ENCODE results near the gene MAGI1. TPM values are rescaled to one million over a fixed set of nuclear protein-coding genes. Genes with fewer than 3 reads are reported as not detected.

Gene MAGI1
- total RNA-seq, 1 experiment from 2014 or later = 58.2 TPM

GRCh38 chr3:65734382-65734781 lies 304.3 kb downstream of the MAGI1 start:
- no peak overlapping the region for H3K4me3 Mint-ChIP-seq
- H3K36me3 Mint-ChIP-seq = no peaks in the 10 kb centered on the region
- no peak overlapping the region for H3K27ac Mint-ChIP-seq
- no peaks in the 10 kb centered on the region for H3K9me3 Mint-ChIP-seq
- TF ChIP-seq ZNF121 (CRISPR knock-in tag; IDR thresholded peaks at IDR 0.05) (peak; percentile 72), ZNF281 (CRISPR knock-in tag; IDR thresholded peaks at IDR 0.05) (no peak), ZNF423 (CRISPR knock-in tag; IDR thresholded peaks at IDR 0.05) (no peak), STAT6 (CRISPR knock-in tag; conservative IDR thresholded peaks at IDR 0.05; ENCODE audit: low read depth) (no peak)
- POLR2A ChIA-PET = no interaction called here
- CTCF ChIA-PET = no interaction called here
- peaks cover 51% of the 10 kb centered on the region for H3K4me1 Mint-ChIP-seq
- no peak for ATAC-seq
- no peaks in the 10 kb centered on the region for H3K27me3 Mint-ChIP-seq (ENCODE audit: low read depth)
- no peak for DNase-seq (ENCODE audit: low spot score)

- Mint-ChIP-seq H3K27me3 (ENCODE audit: low read depth) (no peaks in the 10 kb centered on the region), H3K4me1 (peaks cover 51% of the 10 kb centered on the region), H3K4me3 (no peak overlapping the region), H3K36me3 (no peaks in the 10 kb centered on the region), H3K27ac (peak overlapping the region; percentile 1; the same call in 1 of the 2 replicates), H3K9me3 (no peaks in the 10 kb centered on the region)
- DNase-seq (ENCODE audit: low spot score) (no peak), ATAC-seq (no peak)
- TF ChIP-seq ATF2 (CRISPR knock-in tag; IDR thresholded peaks at IDR 0.05; ENCODE audit: borderline replicate concordance, low read depth) (no peak), CDX4 (CRISPR knock-in tag; IDR thresholded peaks at IDR 0.05; ENCODE audit: borderline replicate concordance) (no peak), ZBTB43 (CRISPR knock-in tag; IDR thresholded peaks at IDR 0.05) (no peak), TEAD1 (CRISPR knock-in tag; IDR thresholded peaks at IDR 0.05) (no peak), MXD4 (CRISPR knock-in tag; IDR thresholded peaks at IDR 0.05; ENCODE audit: borderline replicate concordance) (no peak), NR3C1 (CRISPR knock-in tag; conservative IDR thresholded peaks at IDR 0.05; ENCODE audit: low read depth) (no peak), ZNF263 (CRISPR knock-in tag; IDR thresholded peaks at IDR 0.05; ENCODE audit: low read depth) (no peak), NFYB (CRISPR knock-in tag; conservative IDR thresholded peaks at IDR 0.05; ENCODE audit: low read depth) (no peak), ZNF423 (CRISPR knock-in tag; IDR thresholded peaks at IDR 0.05) (no peak), ZBTB21 (CRISPR knock-in tag; IDR thresholded peaks at IDR 0.05; ENCODE audit: borderline replicate concordance) (no peak), ERG (CRISPR knock-in tag; IDR thresholded peaks at IDR 0.05) (no peak), GABPB1 (CRISPR knock-in tag; IDR thresholded peaks at IDR 0.05) (no peak), STAT6 (CRISPR knock-in tag; conservative IDR thresholded peaks at IDR 0.05; ENCODE audit: low read depth) (no peak), ATF3 (CRISPR knock-in tag; conservative IDR thresholded peaks at IDR 0.05) (no peak), NFE2L1 (CRISPR knock-in tag; IDR thresholded peaks at IDR 0.05) (no peak), ZNF138 (CRISPR knock-in tag; conservative IDR thresholded peaks at IDR 0.05) (no peak), NR1H2 (CRISPR knock-in tag; IDR thresholded peaks at IDR 0.05) (no peak), ZNF396 (CRISPR knock-in tag; IDR thresholded peaks at IDR 0.05; ENCODE audit: borderline replicate concordance) (no peak), IRF2 (CRISPR knock-in tag; IDR thresholded peaks at IDR 0.05; ENCODE audit: borderline replicate concordance, low read depth) (no peak), TCF7 (CRISPR knock-in tag; IDR thresholded peaks at IDR 0.05; ENCODE audit: low read depth) (no peak)
- CTCF ChIA-PET = interaction anchor here (1.6 to 3.1 kb wide), 5 partner anchors 18 to 294 kb away, joined by 3 to 16 read pairs (median 12); no protein-coding TSS in a partner anchor
- POLR2A ChIA-PET = interaction anchor here (0.6 kb wide), 1 partner anchor 237 kb away, joined by 3 read pairs; no protein-coding TSS in a partner anchor
Observed at GRCh38 chr3:65733459-65733858, 305.3 kb downstream of the MAGI1 start.

Data from WTC11 (cell line).